ENCODE measurements around the gene CLCN5.

DNA sequence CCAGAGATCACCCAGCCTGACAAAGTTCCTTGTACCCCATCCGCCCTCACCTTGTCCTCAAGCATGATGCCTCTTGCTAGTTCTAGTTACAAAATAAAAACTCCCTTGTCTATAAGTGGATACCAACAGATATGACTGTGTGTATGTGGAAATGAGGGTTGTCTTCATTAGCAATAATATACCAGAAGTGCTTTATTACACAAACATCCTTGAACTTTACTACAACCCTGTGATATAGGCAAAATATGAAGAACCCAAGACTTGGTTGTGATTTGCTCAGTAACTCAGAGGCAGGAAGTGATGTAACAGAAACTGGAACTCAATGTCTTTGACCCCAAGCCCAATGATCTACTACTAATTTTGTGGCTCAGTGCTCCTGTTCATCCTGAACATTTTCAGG lies 180.8 kb downstream of the CLCN5 start:
- TF ChIP-seq, protein P1, sequence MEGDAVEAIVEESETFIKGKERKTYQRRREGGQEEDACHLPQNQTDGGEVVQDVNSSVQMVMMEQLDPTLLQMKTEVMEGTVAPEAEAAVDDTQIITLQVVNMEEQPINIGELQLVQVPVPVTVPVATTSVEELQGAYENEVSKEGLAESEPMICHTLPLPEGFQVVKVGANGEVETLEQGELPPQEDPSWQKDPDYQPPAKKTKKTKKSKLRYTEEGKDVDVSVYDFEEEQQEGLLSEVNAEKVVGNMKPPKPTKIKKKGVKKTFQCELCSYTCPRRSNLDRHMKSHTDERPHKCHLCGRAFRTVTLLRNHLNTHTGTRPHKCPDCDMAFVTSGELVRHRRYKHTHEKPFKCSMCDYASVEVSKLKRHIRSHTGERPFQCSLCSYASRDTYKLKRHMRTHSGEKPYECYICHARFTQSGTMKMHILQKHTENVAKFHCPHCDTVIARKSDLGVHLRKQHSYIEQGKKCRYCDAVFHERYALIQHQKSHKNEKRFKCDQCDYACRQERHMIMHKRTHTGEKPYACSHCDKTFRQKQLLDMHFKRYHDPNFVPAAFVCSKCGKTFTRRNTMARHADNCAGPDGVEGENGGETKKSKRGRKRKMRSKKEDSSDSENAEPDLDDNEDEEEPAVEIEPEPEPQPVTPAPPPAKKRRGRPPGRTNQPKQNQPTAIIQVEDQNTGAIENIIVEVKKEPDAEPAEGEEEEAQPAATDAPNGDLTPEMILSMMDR (IDR thresholded peaks at IDR 0.05) = no peak
- no peak for TF ChIP-seq POLR2AphosphoS5 (IDR thresholded peaks at IDR 0.05)
